ENCODE results near the gene BIRC7.

GRCh38 chr20:63284083-63284440 lies 48.4 kb downstream of the BIRC7 start:
- TF ChIP-seq EP300 (IDR thresholded peaks at IDR 0.05) (no peak), POLR2A (IDR thresholded peaks at IDR 0.05) (no peak), CTCF (IDR thresholded peaks at IDR 0.05) (no peak)

All from tibial nerve (tissue), 4 donors.